WERI-Rb-1 (cell line): Measurements from ENCODE around the gene ORC6.

Experiments used
- DNase-seq: peaks from one replicate; pipeline ENCODE4 v3.0.0-alpha.2; 2020
- H3K27ac ChIP-seq: fragments of 250-450 bp; sonication (Bioruptor Pico); 2 replicates; pipeline ENCODE4 v1.5.1; 2020; ENCODE audit warnings: mild to moderate bottlenecking, moderate library complexity
- H3K27me3 ChIP-seq: fragments of 250-450 bp; sonication (Bioruptor Pico); 2 replicates; pipeline ENCODE4 v1.5.1; 2021; ENCODE audit warnings: mild to moderate bottlenecking, low read depth, moderate library complexity; ENCODE audit not compliant: insufficient read depth, severe bottlenecking
- H3K36me3 ChIP-seq: fragments of 250-450 bp; sonication (Bioruptor Pico); 2 replicates; pipeline ENCODE4 v1.5.1; 2020; ENCODE audit warnings: mild to moderate bottlenecking, moderate library complexity
- H3K4me3 ChIP-seq: 2 replicates; pipeline ENCODE4 v1.5.1; 2011; ENCODE audit warnings: low read depth, mild to moderate bottlenecking, control low read depth, low read length
- H3K9me3 ChIP-seq: fragments of 250-450 bp; sonication (Bioruptor Pico); 2 replicates; pipeline ENCODE4 v1.5.1; 2021; ENCODE audit warnings: mild to moderate bottlenecking, moderate library complexity; ENCODE audit not compliant: severe bottlenecking
- TF ChIP-seq, protein P1 (sequence below): IDR thresholded peaks from 2 replicates; pipeline ENCODE4 v1.5.1; 2011; ENCODE audit warnings: low read depth, mild to moderate bottlenecking, control low read depth, inconsistent platforms, low read length

ORC6 gene

DNA sequence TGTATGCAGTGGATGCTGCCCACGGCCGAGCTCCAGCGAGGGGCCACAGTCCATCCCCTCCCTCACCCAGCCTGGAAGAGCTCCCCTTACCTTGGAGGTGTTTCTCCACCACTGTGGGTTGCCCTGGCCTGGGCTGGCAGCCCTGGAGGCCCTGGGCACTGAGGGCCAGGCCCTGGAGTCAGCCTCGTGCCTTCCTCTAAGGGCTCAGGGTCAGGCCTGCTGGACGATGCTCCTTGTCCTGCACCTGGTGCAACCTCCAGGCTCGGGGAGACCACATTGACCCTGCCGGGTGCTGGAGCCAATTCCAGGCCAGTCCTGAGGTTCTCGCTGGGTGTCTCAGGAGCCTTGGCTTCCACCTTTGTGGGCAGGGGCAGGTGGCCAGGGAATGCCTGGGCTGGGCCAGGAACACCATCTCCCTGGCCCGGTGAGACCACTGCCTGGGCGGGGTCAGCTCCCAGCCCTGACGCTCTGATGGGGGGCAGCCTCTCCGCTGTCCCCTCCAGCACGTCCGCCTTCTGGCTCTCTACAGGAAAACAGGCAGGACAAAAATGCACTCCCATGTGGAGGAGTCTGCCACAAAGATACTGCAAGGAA lies 48.3 kb downstream of the ORC6 start:
- no peak overlapping the region for H3K27ac ChIP-seq
- H3K27me3 ChIP-seq: no peaks in the 10 kb centered on the region
- no peaks in the 10 kb centered on the region for H3K36me3 ChIP-seq
- TF ChIP-seq, protein P1, sequence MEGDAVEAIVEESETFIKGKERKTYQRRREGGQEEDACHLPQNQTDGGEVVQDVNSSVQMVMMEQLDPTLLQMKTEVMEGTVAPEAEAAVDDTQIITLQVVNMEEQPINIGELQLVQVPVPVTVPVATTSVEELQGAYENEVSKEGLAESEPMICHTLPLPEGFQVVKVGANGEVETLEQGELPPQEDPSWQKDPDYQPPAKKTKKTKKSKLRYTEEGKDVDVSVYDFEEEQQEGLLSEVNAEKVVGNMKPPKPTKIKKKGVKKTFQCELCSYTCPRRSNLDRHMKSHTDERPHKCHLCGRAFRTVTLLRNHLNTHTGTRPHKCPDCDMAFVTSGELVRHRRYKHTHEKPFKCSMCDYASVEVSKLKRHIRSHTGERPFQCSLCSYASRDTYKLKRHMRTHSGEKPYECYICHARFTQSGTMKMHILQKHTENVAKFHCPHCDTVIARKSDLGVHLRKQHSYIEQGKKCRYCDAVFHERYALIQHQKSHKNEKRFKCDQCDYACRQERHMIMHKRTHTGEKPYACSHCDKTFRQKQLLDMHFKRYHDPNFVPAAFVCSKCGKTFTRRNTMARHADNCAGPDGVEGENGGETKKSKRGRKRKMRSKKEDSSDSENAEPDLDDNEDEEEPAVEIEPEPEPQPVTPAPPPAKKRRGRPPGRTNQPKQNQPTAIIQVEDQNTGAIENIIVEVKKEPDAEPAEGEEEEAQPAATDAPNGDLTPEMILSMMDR: no peak
- H3K9me3 ChIP-seq: no peaks in the 10 kb centered on the region
- DNase-seq: no peak
- no peak overlapping the region for H3K4me3 ChIP-seq

DNA sequence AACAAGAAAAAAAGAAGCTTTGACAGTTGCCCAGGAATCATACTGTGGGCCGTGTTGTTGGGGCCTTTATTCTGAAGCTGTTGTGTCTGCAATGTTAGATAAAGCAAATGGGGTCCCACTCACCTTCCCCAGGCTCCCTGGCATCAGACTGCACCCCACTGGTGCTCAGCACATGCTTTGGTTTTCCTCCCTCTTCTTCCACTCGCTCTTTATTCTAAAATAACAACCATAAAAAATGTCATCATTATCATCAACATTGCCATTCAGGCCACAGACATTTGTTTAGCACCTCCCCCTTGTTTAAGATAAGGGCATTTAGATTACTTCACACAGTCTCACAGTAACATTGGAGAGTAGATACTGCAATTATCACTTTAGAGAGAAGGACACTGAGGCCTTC lies 50.5 kb downstream of the ORC6 start:
- no peaks in the 10 kb centered on the region for H3K9me3 ChIP-seq
- H3K27me3 ChIP-seq: no peaks in the 10 kb centered on the region
- no peak overlapping the region for H3K27ac ChIP-seq
- H3K36me3 ChIP-seq: no peaks in the 10 kb centered on the region
- DNase-seq: no peak
- no peak overlapping the region for H3K4me3 ChIP-seq
- TF ChIP-seq, protein P1: no peak

DNA sequence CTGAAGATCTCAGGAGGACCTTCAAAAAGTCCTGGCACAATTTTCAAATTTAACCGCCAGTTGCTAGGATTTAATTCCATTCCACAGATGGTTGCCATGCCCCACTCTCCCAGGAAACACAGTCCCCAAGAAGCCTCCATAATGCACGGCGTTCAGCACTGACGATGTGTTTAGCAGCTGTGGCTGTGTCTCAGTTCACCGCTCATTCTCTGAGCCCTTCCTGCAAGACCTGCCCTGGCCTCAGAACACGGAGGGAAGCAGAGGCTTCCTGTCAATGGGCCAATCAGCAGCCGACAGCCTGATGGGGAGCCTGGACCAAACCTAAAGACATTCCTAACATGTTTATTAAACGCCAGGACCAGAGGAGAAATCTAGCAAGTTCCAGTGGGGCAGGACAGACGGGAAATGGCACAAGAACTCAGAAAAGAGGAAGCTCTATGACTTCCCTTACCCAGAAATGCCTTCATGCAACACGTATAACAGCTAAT lies 53.8 kb downstream of the ORC6 start:
- Histone ChIP-seq H3K9me3 (no peaks in the 10 kb centered on the region), H3K27ac (no peak overlapping the region), H3K4me3 (no peak overlapping the region), H3K36me3 (no peaks in the 10 kb centered on the region), H3K27me3 (no peaks in the 10 kb centered on the region)
- no peak for DNase-seq
- TF ChIP-seq, protein P1: no peak

DNA sequence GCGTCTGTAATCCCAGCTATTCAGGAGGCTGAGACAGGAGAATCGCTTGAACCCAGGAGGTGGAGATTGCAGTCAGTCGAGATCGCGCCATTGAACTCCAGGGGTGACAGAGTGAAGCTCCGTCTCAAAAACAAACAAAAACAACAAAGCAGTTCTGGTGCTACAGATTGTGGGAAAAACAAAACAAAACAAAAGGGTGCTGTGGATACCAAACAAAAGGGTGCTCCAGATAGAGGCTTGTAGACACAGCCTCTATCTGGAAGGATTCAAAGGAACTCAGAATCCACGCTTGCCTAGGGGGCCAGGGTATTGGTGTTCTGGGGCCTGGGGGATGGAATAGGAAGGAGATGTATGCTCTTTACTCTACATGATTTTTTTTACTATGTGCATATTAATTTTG lies 56.2 kb downstream of the ORC6 start:
- DNase-seq: no peak
- TF ChIP-seq, protein P1: no peak
- H3K4me3 ChIP-seq: no peak overlapping the region
- H3K9me3 ChIP-seq: no peaks in the 10 kb centered on the region
- no peaks in the 10 kb centered on the region for H3K27me3 ChIP-seq
- H3K36me3 ChIP-seq: no peaks in the 10 kb centered on the region
- H3K27ac ChIP-seq: no peak overlapping the region

DNA sequence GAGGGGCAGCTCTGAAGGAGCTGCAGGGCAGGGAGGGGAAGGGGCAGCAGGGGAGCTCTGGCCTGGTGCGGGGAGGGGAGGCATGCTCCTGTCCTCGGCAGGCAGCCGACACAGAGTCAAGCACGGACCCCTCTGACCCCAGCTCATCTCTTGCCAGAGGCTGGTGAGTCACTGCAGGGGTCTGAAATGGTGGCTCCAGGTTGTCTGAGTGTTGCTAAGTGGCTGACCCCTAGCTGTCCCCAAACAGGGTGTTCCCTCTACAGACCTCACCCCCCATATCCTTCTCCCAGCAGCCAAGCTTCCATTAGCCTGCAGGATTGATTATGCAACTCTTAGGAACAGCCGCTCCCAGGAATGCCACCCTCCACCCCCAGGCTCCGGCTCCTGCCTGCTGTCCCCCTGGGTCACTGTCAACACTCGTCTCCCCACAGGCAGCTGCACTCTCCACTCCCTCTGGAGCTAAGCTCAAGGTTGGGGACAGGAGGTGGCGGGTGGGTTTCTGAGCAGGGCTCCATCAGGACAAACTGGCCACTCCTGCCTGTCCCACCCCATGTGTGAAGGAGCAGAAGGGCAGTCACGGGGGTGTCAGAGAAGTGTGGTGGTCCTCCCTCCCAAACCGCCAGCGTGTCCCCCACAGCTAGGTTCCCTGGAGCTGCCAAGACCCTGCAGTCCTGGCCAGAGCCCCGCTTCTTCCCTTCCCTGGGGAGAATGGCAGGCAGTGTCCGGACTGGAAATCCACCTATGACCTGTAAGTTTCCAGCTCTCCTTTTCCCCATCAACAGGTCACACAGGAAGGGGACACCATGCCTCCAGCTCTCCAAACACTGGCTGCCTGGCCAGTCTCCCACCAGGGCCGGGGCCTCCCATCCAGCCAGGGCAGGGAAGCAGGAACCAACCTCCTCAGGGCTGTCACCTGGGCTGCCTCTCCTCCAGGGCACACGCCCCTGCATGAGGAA lies 57.6 kb downstream of the ORC6 start:
- Histone ChIP-seq H3K27me3 (no peaks in the 10 kb centered on the region), H3K4me3 (no peak overlapping the region), H3K9me3 (no peaks in the 10 kb centered on the region), H3K27ac (no peak overlapping the region), H3K36me3 (no peaks in the 10 kb centered on the region)
- no peak for DNase-seq
- TF ChIP-seq, protein P1: no peak
